Measurements from ENCODE around the gene SEMA6A. TPM values are rescaled to one million over a fixed set of nuclear protein-coding genes. Genes with fewer than 3 reads are reported as not detected.

The SEMA6A gene
- total and polyA plus RNA-seq, 2 experiments from 2014 or later: 233 to 400 TPM

- Histone ChIP-seq H3K27ac (ENCODE audit: low read depth) (no peak overlapping the region), H3K4me2 (peak overlapping the region; percentile 50), H3K9me2 (ENCODE audit: insufficient read depth) (no peaks in the 10 kb centered on the region), H2AFZ (no peak overlapping the region), H3K27me3 (ENCODE audit: insufficient read depth) (no peaks in the 10 kb centered on the region), H3K79me2 (replicated peaks; ENCODE audit: insufficient read depth) (peaks cover 100% of the 10 kb centered on the region), H3F3A (replicated peaks; ENCODE audit: low read depth) (no peaks in the 10 kb centered on the region), H3K36me3 (ENCODE audit: insufficient read depth) (no peaks in the 10 kb centered on the region), H4K20me1 (replicated peaks; ENCODE audit: insufficient read depth) (peaks cover 96% of the 10 kb centered on the region), H3K4me3 (0 out of 2 replicates have a peak overlapping the region, but pooled peaks have one; percentile 5), H3K4me1 (ENCODE audit: insufficient read depth) (peaks cover 91% of the 10 kb centered on the region)
- DNase-seq (ENCODE audit: low spot score) (no peak), ATAC-seq (no peak)
- Mint-ChIP-seq H3K4me3 (no peak overlapping the region), H3K36me3 (ENCODE audit: low read depth) (no peaks in the 10 kb centered on the region), H3K9me3 (no peaks in the 10 kb centered on the region), H3K4me1 (peaks cover 76% of the 10 kb centered on the region), H3K27me3 (ENCODE audit: insufficient read depth, low read depth, poor library complexity) (no peaks in the 10 kb centered on the region), H3K27ac (no peak overlapping the region)
- TF ChIP-seq EZH2 (IDR thresholded peaks at IDR 0.05; ENCODE audit: low read depth, unreplicated experiment) (no peak), STAT1 (IDR thresholded peaks at IDR 0.05; ENCODE audit: unreplicated experiment) (no peak), EZH2phosphoT487 (IDR thresholded peaks at IDR 0.05; ENCODE audit: unreplicated experiment) (no peak), CREB1 (CRISPR knock-in tag; IDR thresholded peaks at IDR 0.05; ENCODE audit: low read depth) (no peak), ZNF331 (CRISPR knock-in tag; IDR thresholded peaks at IDR 0.05; ENCODE audit: low read depth) (no peak), POLR2AphosphoS5 (IDR thresholded peaks at IDR 0.05; ENCODE audit: low read depth) (no peak), JUNB (IDR thresholded peaks at IDR 0.05; ENCODE audit: unreplicated experiment) (no peak), ZNF114 (CRISPR knock-in tag; IDR thresholded peaks at IDR 0.05) (no peak), REST (IDR thresholded peaks at IDR 0.05; ENCODE audit: unreplicated experiment) (no peak), CTCF (conservative IDR thresholded peaks at IDR 0.05; ENCODE audit: low read depth in 2 of 2) (no peak), ZNF462 (CRISPR knock-in tag; IDR thresholded peaks at IDR 0.05) (no peak), NANOG (IDR thresholded peaks at IDR 0.05; ENCODE audit: borderline replicate concordance) (no peak), ETS1 (IDR thresholded peaks at IDR 0.05) (no peak)
Measured at GRCh38 chr5:116529615-116530014, 45.0 kb downstream of the SEMA6A start.

Measured in GM23338 (cell line).